Psoas muscle (tissue), 8 donors: ENCODE measurements around the gene ZBTB6. TPM values are rescaled to one million over a fixed set of nuclear protein-coding genes. Genes with fewer than 3 reads are reported as not detected.

Experiments used
- ATAC-seq, 4 donors: fragments of 200-7000 bp; cut with Tn5 transposase; one replicate each; pipeline ENCODE4 v1.9.1; 2020; ENCODE audit warnings: moderate library complexity in 3 of 4, mild to moderate bottlenecking in 2 of 4
- DNase-seq, 2 donors: peaks; one replicate each; pipeline ENCODE4 v3.0.0-alpha.2; 2020
- H3K27ac ChIP-seq: fragments of 200-600 bp; one replicate; pipeline ENCODE4 v1.8.0; 2022
- H3K27me3 ChIP-seq, 3 donors: fragments of 200-600 bp in 1 of 3; one replicate each; pipeline versions ENCODE4 v1.6.1 to v1.8.0; 2013 to 2022; ENCODE audit warnings: low read length in 2 of 3, mild to moderate bottlenecking in 2 of 3, moderate library complexity in 1 of 3; ENCODE audit not compliant: insufficient read depth in 3 of 3
- H3K36me3 ChIP-seq, 2 donors: fragments of 200-600 bp in 1 of 2; one replicate each; pipeline versions ENCODE4 v1.6.1 to v1.8.0; 2013 to 2022; ENCODE audit warnings: low read depth in 1 of 2, mild to moderate bottlenecking in 1 of 2, moderate library complexity in 1 of 2; ENCODE audit not compliant: insufficient read depth in 1 of 2
- H3K4me1 ChIP-seq: fragments of 200-600 bp; one replicate; pipeline ENCODE4 v1.8.0; 2022
- H3K4me3 ChIP-seq: fragments of 200-600 bp; one replicate; pipeline ENCODE4 v1.8.0; 2022; ENCODE audit warnings: mild to moderate bottlenecking
- H3K9me3 ChIP-seq: fragments of 200-600 bp; one replicate; pipeline ENCODE4 v1.8.0; 2022
- CTCF ChIP-seq: fragments of 200-600 bp; IDR thresholded peaks from one replicate; pipeline ENCODE4 v1.8.0; 2022; ENCODE audit warnings: antibody characterized with exemption
- WGBS, 3 donors: extraction: QIAGEN DNeasy Blood & Tissue Kit; methylation state at CpG; one replicate each; pipeline versions ENCODE4 v1.1.6 to v1.1.7; 2013; 5-methylcytosine and 5-hydroxymethylcytosine counted together
- intact Hi-C, 2 donors: fragments of 100-400 bp; cut with DNase I; formaldehyde crosslinking; loops; one replicate each; pipeline versions ENCODE4 v1.11.0 to v1.14.2; 2022
- long read RNA-seq, 2 donors: library from polyadenylated mRNA; unstranded; transcript quantifications; one replicate each; pipeline ENCODE4 v2.0.0, GENCODE V29; 2021
- polyA plus RNA-seq, 3 donors: library from polyadenylated mRNA; stranded (reverse); fragments of 200-250 nt; gene quantifications; one replicate each; pipeline ENCODE4 v1.2.3, GENCODE V29; 2013
- total RNA-seq, 4 donors: library from RNA; stranded (reverse); fragmentation: NEBNext Ultra II Directional in 2 of 4; extraction: Animal tissue kit (Norgen Biotek cat#: 25700) in 2 of 4; gene quantifications; one replicate each; pipeline versions ENCODE4 v1.2.1 to v1.2.4, GENCODE V29; 2021 to 2023
- donor health status: healthy with polysubstance abuse.
- donor health status: DM: no; HTN: no; CAD: no; lungs with moderate emphysema.
- donor health status: Bipolar disorder and iron deficiency.
- donor health status: healthy.
- donor health status: DM: yes; HTN: yes; CAD: no.
- donor health status: DM: no; HTN: no; CAD: no.
- donor health status: DM: no; HTN: no; CAD: no.
- donor health status: DM: yes; HTN: yes; CAD: no.

The ZBTB6 gene
- total RNA-seq: 1 to 10 TPM; 6.1 to 8.7 (median 6.4) TPM
- polyA plus RNA-seq: 10 to 100 TPM in 1 of 3 donors, 1 to 10 TPM in 2; 3.9 to 12.6 (median 3.9) TPM
- long read RNA-seq, donor 1, full-length matches to known transcripts: 3 of 4 reads
- long read RNA-seq, donor 1, partial matches to known transcripts: 1 of 4 reads
- long read RNA-seq, donor 1, other reads (novel, unspliced or antisense): 0 of 4 reads
- long read RNA-seq, donor 2, full-length matches to known transcripts: 6 of 8 reads
- long read RNA-seq, donor 2, partial matches to known transcripts: 0 of 8 reads
- long read RNA-seq, donor 2, other reads (novel, unspliced or antisense): 2 of 8 reads

- peaks cover 0 to 27% of the 10 kb centered on the region in 2 donors for H3K36me3 ChIP-seq
- no peak for TF ChIP-seq CTCF
- no peaks in the 10 kb centered on the region for H3K4me1 ChIP-seq
- ATAC-seq: peak; percentile 94 to 99 (median 96)
- H3K27ac ChIP-seq: peak within 1 kb of the TSS; percentile 78
- intact Hi-C loops: no loop called here
- no peaks in the 10 kb centered on the region for H3K27me3 ChIP-seq
- WGBS, 3 donors: 0 to 1% (median 0%) methylated on average over 35 of the region's 35 CpGs
- H3K9me3 ChIP-seq: no peaks in the 10 kb centered on the region
- peak; percentile 71 to 80 for DNase-seq
- peak within 1 kb of the TSS; percentile 83 for H3K4me3 ChIP-seq
These were observed at the start of gene ZBTB6 for GRCh38 chr9:122912964-122913673. Gene ZBTB6 (minus strand): TSS chr9:122913323. CDS start chr9:122912072, 1,251 bp downstream.

GRCh38 chr9:122961139-122961538, 48.0 kb upstream of the ZBTB6 start:
- WGBS, 3 donors: 81 to 93% (median 89%) methylated on average over 1 of the region's 1 CpG
- Histone ChIP-seq H3K4me1 (no peaks in the 10 kb centered on the region), H3K36me3 (peaks cover 0 to 32% of the 10 kb centered on the region in 2 donors), H3K27ac (no peak overlapping the region), H3K27me3 (no peaks in the 10 kb centered on the region), H3K9me3 (no peaks in the 10 kb centered on the region), H3K4me3 (no peak overlapping the region)
- ATAC-seq (no peak), DNase-seq (no peak)
- no peak for TF ChIP-seq CTCF
- intact Hi-C loops: no loop called here

- peaks cover 0 to 12% of the 10 kb centered on the region in 2 donors for H3K36me3 ChIP-seq
- no peak for TF ChIP-seq CTCF
- no peaks in the 10 kb centered on the region for H3K9me3 ChIP-seq
- DNase-seq (no peak), ATAC-seq (no peak)
- H3K27ac ChIP-seq: no peak overlapping the region
- intact Hi-C loops: no loop called here
- H3K27me3 ChIP-seq: no peaks in the 10 kb centered on the region
- no peaks in the 10 kb centered on the region for H3K4me1 ChIP-seq
- no peak overlapping the region for H3K4me3 ChIP-seq
These were observed 42.8 kb upstream of the ZBTB6 start for GRCh38 chr9:122955961-122956360.

GRCh38 chr9:122954253-122954691, 41.1 kb upstream of the ZBTB6 start:
- Histone ChIP-seq H3K27ac (no peak overlapping the region), H3K9me3 (no peaks in the 10 kb centered on the region), H3K36me3 (peaks cover 0 to under 1% of the 10 kb centered on the region in 2 donors), H3K4me3 (no peak overlapping the region), H3K4me1 (no peaks in the 10 kb centered on the region), H3K27me3 (no peaks in the 10 kb centered on the region)
- intact Hi-C loops: no loop called here
- no peak for DNase-seq
- ATAC-seq: no peak
- TF ChIP-seq CTCF: no peak
